ENCODE results near the gene NFATC2. TPM values are rescaled to one million over a fixed set of nuclear protein-coding genes. Genes with fewer than 3 reads are reported as not detected.

Gene NFATC2
- total RNA-seq, 1 experiment from 2014 or later, result 5.0 TPM

DNA sequence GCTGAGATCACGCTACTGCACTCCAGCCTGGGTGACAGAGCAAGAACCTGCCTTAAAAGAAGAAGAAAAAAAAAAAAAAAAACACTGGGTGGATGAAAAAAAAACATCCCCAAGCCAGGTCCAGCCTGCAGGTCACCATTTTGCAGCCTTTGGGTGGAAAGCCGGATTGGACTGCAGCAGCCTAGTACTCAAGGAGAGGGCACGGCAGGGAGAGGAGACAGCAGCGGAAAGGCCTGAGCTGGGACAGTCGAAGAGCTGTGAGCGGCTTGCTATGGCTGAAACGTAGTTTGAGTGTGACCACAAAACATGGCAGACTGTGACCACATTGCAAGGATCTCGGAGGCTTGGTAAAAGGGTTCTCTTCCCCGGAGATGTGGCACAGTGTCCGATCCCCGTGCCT lies 173.0 kb downstream of the NFATC2 start:
- H3K4me2 ChIP-seq (ENCODE audit: low read length), result no peak overlapping the region
- H3K9me2 ChIP-seq (ENCODE audit: insufficient read depth), result no peaks in the 10 kb centered on the region
- ChIA-PET RAD21 (ENCODE audit: low non-redundant PET in 1 of 2, low total read pairs in 2 of 2, uncharacterized antibody in 2 of 2, unreplicated experiment in 2 of 2) (interaction anchor here in 1 of 2 experiments (0.7 kb wide), 1 partner anchor 142 kb away, joined by 7 read pairs; no protein-coding TSS in a partner anchor), CTCF (interaction anchor here (1.2 kb wide), 1 partner anchor 225 kb away, joined by 3 read pairs; no protein-coding TSS in a partner anchor), POLR2A (no interaction called here)
- H3K36me3 ChIP-seq (ENCODE audit: control insufficient read depth in 1 of 2, insufficient read depth in 2 of 2, low read length in 2 of 2), result no peaks in the 10 kb centered on the region
- no peaks in the 10 kb centered on the region for H4K20me1 ChIP-seq (ENCODE audit: insufficient read depth)
- TF ChIP-seq TCF7L2 (IDR thresholded peaks at IDR 0.05; ENCODE audit: borderline replicate concordance, extremely low read depth, insufficient read depth, insufficient read length) (no peak), ZFX (IDR thresholded peaks at IDR 0.05) (no peak), ZNF274 (IDR thresholded peaks at IDR 0.05; ENCODE audit: low read depth, low read length) (no peak), YY1 (IDR thresholded peaks at IDR 0.05; ENCODE audit: extremely low read depth, insufficient replicate concordance, low read depth, low read length) (no peak), EZH2phosphoT487 (IDR thresholded peaks at IDR 0.05; ENCODE audit: borderline replicate concordance) (no peak), SRF (IDR thresholded peaks at IDR 0.05; ENCODE audit: low read depth) (no peak)
- TF ChIP-seq, protein P1, sequence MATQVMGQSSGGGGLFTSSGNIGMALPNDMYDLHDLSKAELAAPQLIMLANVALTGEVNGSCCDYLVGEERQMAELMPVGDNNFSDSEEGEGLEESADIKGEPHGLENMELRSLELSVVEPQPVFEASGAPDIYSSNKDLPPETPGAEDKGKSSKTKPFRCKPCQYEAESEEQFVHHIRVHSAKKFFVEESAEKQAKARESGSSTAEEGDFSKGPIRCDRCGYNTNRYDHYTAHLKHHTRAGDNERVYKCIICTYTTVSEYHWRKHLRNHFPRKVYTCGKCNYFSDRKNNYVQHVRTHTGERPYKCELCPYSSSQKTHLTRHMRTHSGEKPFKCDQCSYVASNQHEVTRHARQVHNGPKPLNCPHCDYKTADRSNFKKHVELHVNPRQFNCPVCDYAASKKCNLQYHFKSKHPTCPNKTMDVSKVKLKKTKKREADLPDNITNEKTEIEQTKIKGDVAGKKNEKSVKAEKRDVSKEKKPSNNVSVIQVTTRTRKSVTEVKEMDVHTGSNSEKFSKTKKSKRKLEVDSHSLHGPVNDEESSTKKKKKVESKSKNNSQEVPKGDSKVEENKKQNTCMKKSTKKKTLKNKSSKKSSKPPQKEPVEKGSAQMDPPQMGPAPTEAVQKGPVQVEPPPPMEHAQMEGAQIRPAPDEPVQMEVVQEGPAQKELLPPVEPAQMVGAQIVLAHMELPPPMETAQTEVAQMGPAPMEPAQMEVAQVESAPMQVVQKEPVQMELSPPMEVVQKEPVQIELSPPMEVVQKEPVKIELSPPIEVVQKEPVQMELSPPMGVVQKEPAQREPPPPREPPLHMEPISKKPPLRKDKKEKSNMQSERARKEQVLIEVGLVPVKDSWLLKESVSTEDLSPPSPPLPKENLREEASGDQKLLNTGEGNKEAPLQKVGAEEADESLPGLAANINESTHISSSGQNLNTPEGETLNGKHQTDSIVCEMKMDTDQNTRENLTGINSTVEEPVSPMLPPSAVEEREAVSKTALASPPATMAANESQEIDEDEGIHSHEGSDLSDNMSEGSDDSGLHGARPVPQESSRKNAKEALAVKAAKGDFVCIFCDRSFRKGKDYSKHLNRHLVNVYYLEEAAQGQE (IDR thresholded peaks at IDR 0.05; ENCODE audit: low read depth), result no peak
- TF ChIP-seq, protein P2, sequence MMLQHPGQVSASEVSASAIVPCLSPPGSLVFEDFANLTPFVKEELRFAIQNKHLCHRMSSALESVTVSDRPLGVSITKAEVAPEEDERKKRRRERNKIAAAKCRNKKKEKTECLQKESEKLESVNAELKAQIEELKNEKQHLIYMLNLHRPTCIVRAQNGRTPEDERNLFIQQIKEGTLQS (IDR thresholded peaks at IDR 0.05), result no peak
- H3K4me1 ChIP-seq (ENCODE audit: control insufficient read depth in 1 of 2, insufficient read depth in 2 of 2, low read length in 2 of 2), result peaks cover 11 to 29% of the 10 kb centered on the region in 2 experiments
- H2AFZ ChIP-seq (ENCODE audit: low read depth, low read length, poor library complexity, severe bottlenecking), result no peak overlapping the region
- H3K27ac ChIP-seq (ENCODE audit: low read depth, low read length), result no peak overlapping the region
- intact Hi-C loops (cut with micrococcal nuclease), result no loop called here
- H3K9ac ChIP-seq (ENCODE audit: low read length), result no peak overlapping the region
- DNase-seq (ENCODE audit: low read depth, low spot score) (no peak), ATAC-seq (no peak)
- no peaks in the 10 kb centered on the region for H3K9me3 ChIP-seq (ENCODE audit: control insufficient read depth in 1 of 2, insufficient read depth in 1 of 2, low read depth in 1 of 2, low read length in 2 of 2)
- H3K27me3 ChIP-seq (ENCODE audit: insufficient read depth, low read length), result no peaks in the 10 kb centered on the region
- H3K79me2 ChIP-seq (ENCODE audit: insufficient read depth, low read length), result no peaks in the 10 kb centered on the region
- no peak overlapping the region for H3K4me3 ChIP-seq (replicated peaks in 1 of 2; ENCODE audit: low read depth in 1 of 2, low read length in 2 of 2)
- no TSS peak for BruUV-seq (replicated peaks)

Measured in HCT116 (cell line).